GM13977 (cell line): ENCODE results near the gene CACNA2D3.

ENCODE experiments used
- DNase-seq: peaks from one replicate; pipeline ENCODE4 v3.0.0; 2012; ENCODE audit warnings: low spot score
- CTCF ChIP-seq: IDR thresholded peaks from 2 replicates; pipeline ENCODE4 v1.5.1; 2012; ENCODE audit warnings: mild to moderate bottlenecking, control low read depth; ENCODE audit not compliant: insufficient read depth; ENCODE audit errors: extremely low read depth, missing control alignments
- in situ Hi-C: fragments of 300-500 bp; cut with MboI; formaldehyde crosslinking; loops from one replicate; pipeline ENCODE4 v1.12.0; 2022; ENCODE audit warnings: low sequenced_read_pairs, low pct_unique_long_range_greater_than_20kb, mixed read lengths, inconsistent platforms; ENCODE audit not compliant: unreplicated experiment

The CACNA2D3 gene

GRCh38 chr3:54982807-54983206, 860.5 kb downstream of the CACNA2D3 start:
- TF ChIP-seq CTCF: no peak
- DNase-seq: no peak
- in situ Hi-C loops: no loop called here

- TF ChIP-seq CTCF: no peak
- in situ Hi-C loops: no loop called here
- DNase-seq: no peak
These were observed 861.1 kb downstream of the CACNA2D3 start for GRCh38 chr3:54983266-54984099.

- no peak for DNase-seq
- no peak for TF ChIP-seq CTCF
- in situ Hi-C loops: no loop called here
These were observed 863.5 kb downstream of the CACNA2D3 start for GRCh38 chr3:54985856-54986255.

- in situ Hi-C loops: no loop called here
These were observed 863.9 kb downstream of the CACNA2D3 start for GRCh38 chr3:54986294-54986693.

GRCh38 chr3:54987719-54988118, 865.4 kb downstream of the CACNA2D3 start:
- TF ChIP-seq CTCF: no peak
- no peak for DNase-seq
- in situ Hi-C loops: no loop called here

More at GRCh38 chr3:54986294-54986693, 863.9 kb downstream of the CACNA2D3 start:
- TF ChIP-seq CTCF: no peak
- no peak for DNase-seq

- TF ChIP-seq CTCF: no peak
- in situ Hi-C loops: no loop called here
- DNase-seq: no peak
These were observed 866.0 kb downstream of the CACNA2D3 start for GRCh38 chr3:54988302-54988837.
